KOPT-K1 (cell line): ENCODE results near the gene C1QTNF7.

ENCODE experiments used
- H3K27ac ChIP-seq: fragments of 200-600 bp; sonication (generic); 2 replicates; pipeline ENCODE4 v1.5.1; 2016; ENCODE audit warnings: antibody characterized with exemption, mild to moderate bottlenecking, low read depth, low read length; ENCODE audit not compliant: poor library complexity, severe bottlenecking
- H3K36me3 ChIP-seq: fragments of 200-600 bp; sonication (generic); 2 replicates; pipeline ENCODE4 v1.5.1; 2017; ENCODE audit warnings: antibody characterized with exemption, mild to moderate bottlenecking, low read length, moderate library complexity; ENCODE audit not compliant: insufficient read depth
- H3K9me3 ChIP-seq: fragments of 200-600 bp; sonication (generic); 2 replicates; pipeline ENCODE4 v1.5.1; 2017; ENCODE audit warnings: antibody characterized with exemption, low read length, mild to moderate bottlenecking; ENCODE audit not compliant: insufficient read depth, poor library complexity, severe bottlenecking

The C1QTNF7 gene

GRCh38 chr4:15427701-15428100, at the start of gene C1QTNF7:
Gene C1QTNF7, plus strand, starts transcription at chr4:15428033. Its CDS starts 7,711 bp downstream, at chr4:15435744.
- H3K27ac ChIP-seq = no peak within 1 kb of the TSS
- no peaks in the 10 kb centered on the region for H3K36me3 ChIP-seq

GRCh38 chr4:15378062-15378461, 49.8 kb upstream of the C1QTNF7 start:
- Histone ChIP-seq H3K9me3 (no peaks in the 10 kb centered on the region), H3K36me3 (no peaks in the 10 kb centered on the region), H3K27ac (no peak overlapping the region)

More at GRCh38 chr4:15427701-15428100, at the start of gene C1QTNF7:
- H3K9me3 ChIP-seq = no peaks in the 10 kb centered on the region

GRCh38 chr4:15378493-15378892, 49.3 kb upstream of the C1QTNF7 start:
- no peaks in the 10 kb centered on the region for H3K9me3 ChIP-seq
- no peak overlapping the region for H3K27ac ChIP-seq
- H3K36me3 ChIP-seq = no peaks in the 10 kb centered on the region

- no peak overlapping the region for H3K27ac ChIP-seq
- no peaks in the 10 kb centered on the region for H3K9me3 ChIP-seq
- H3K36me3 ChIP-seq = no peaks in the 10 kb centered on the region
Measured at GRCh38 chr4:15381806-15382338, 46.0 kb upstream of the C1QTNF7 start.

- H3K36me3 ChIP-seq = no peaks in the 10 kb centered on the region
- no peaks in the 10 kb centered on the region for H3K9me3 ChIP-seq
- no peak overlapping the region for H3K27ac ChIP-seq
Measured at GRCh38 chr4:15382669-15383273, 45.1 kb upstream of the C1QTNF7 start.

- no peaks in the 10 kb centered on the region for H3K36me3 ChIP-seq
- no peak overlapping the region for H3K27ac ChIP-seq
- H3K9me3 ChIP-seq = no peaks in the 10 kb centered on the region
Measured at GRCh38 chr4:15385515-15385914, 42.3 kb upstream of the C1QTNF7 start.

GRCh38 chr4:15385928-15386327, 41.9 kb upstream of the C1QTNF7 start:
- no peak overlapping the region for H3K27ac ChIP-seq
- no peaks in the 10 kb centered on the region for H3K36me3 ChIP-seq
- H3K9me3 ChIP-seq = no peaks in the 10 kb centered on the region

- Histone ChIP-seq H3K9me3 (no peaks in the 10 kb centered on the region), H3K36me3 (no peaks in the 10 kb centered on the region), H3K27ac (no peak overlapping the region)
Measured at GRCh38 chr4:15390494-15390893, 37.3 kb upstream of the C1QTNF7 start.

- Histone ChIP-seq H3K27ac (no peak overlapping the region), H3K9me3 (no peaks in the 10 kb centered on the region), H3K36me3 (no peaks in the 10 kb centered on the region)
Measured at GRCh38 chr4:15392053-15392805, 35.6 kb upstream of the C1QTNF7 start.

- Histone ChIP-seq H3K27ac (no peak overlapping the region), H3K9me3 (no peaks in the 10 kb centered on the region), H3K36me3 (no peaks in the 10 kb centered on the region)
Measured at GRCh38 chr4:15395311-15395710, 32.5 kb upstream of the C1QTNF7 start.

GRCh38 chr4:15396157-15396800, 31.6 kb upstream of the C1QTNF7 start:
- Histone ChIP-seq H3K9me3 (no peaks in the 10 kb centered on the region), H3K36me3 (no peaks in the 10 kb centered on the region), H3K27ac (no peak overlapping the region)

GRCh38 chr4:15398001-15398400, 29.8 kb upstream of the C1QTNF7 start:
- H3K9me3 ChIP-seq = no peaks in the 10 kb centered on the region
- H3K27ac ChIP-seq = no peak overlapping the region
- no peaks in the 10 kb centered on the region for H3K36me3 ChIP-seq

- H3K36me3 ChIP-seq = no peaks in the 10 kb centered on the region
- no peak overlapping the region for H3K27ac ChIP-seq
- H3K9me3 ChIP-seq = no peaks in the 10 kb centered on the region
Measured at GRCh38 chr4:15398732-15399131, 29.1 kb upstream of the C1QTNF7 start.

- H3K9me3 ChIP-seq = no peaks in the 10 kb centered on the region
- H3K36me3 ChIP-seq = no peaks in the 10 kb centered on the region
- no peak overlapping the region for H3K27ac ChIP-seq
Measured at GRCh38 chr4:15400226-15400625, 27.6 kb upstream of the C1QTNF7 start.

GRCh38 chr4:15400981-15401671, 26.7 kb upstream of the C1QTNF7 start:
- H3K9me3 ChIP-seq = no peaks in the 10 kb centered on the region
- H3K36me3 ChIP-seq = no peaks in the 10 kb centered on the region
- H3K27ac ChIP-seq = peak overlapping the region; percentile 40
